NCI-H446 treated with DMSO at 0.1 percent for 48 hours (cell line): ENCODE measurements around the gene GPRIN2.
"Not testable (repeated sequence)": the region's sequence is repeated elsewhere in the genome, so short reads cannot be mapped to it uniquely, and the experiment has no call there.

Experiments
- DNase-seq: peaks from one replicate; lab custom pipeline; 2025; lab: John Stamatoyannopoulos, UW

The GPRIN2 gene

DNA sequence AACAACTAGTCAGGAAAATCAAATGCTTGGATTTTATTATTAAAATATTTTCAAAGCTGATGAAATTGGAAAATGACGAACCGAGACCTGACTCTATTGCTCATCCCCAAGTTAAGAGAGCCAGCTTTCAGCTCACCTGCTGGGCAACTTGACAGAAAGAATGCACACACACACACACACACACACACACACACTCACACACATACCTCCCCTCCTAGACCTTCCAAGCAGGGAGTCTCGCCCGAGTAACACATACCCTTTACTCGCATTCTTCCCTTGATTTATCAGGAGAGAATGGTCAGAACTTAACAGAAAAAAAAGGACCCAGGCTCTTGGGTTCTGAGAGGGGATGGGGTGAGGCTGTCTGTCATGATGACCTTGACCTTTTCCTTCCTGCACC lies 19.1 kb downstream of the GPRIN2 start:
- DNase-seq = no peak

DNA sequence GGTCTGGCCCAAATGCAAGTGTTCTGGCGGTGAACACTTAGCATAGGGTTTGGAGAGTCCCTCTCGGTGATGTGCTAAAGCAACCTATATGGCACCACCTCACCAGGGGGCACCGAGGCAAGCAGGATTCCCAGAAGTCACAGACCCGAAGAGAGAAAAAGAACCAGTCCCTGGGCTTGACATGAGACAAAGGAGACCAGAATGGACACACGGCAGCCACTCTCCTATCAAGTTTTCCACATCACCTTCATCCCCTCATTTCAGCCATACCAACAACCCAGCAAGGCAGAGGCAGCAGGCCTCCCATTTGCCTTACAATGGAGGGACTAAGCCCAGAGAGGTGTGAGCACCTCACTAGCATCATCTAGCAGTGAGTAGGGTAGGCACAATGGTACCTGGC lies 19.7 kb downstream of the GPRIN2 start:
- DNase-seq = no peak

GRCh38 chr10:46536171-46536570 lies 20.3 kb downstream of the GPRIN2 start:
- DNase-seq = no peak

DNA sequence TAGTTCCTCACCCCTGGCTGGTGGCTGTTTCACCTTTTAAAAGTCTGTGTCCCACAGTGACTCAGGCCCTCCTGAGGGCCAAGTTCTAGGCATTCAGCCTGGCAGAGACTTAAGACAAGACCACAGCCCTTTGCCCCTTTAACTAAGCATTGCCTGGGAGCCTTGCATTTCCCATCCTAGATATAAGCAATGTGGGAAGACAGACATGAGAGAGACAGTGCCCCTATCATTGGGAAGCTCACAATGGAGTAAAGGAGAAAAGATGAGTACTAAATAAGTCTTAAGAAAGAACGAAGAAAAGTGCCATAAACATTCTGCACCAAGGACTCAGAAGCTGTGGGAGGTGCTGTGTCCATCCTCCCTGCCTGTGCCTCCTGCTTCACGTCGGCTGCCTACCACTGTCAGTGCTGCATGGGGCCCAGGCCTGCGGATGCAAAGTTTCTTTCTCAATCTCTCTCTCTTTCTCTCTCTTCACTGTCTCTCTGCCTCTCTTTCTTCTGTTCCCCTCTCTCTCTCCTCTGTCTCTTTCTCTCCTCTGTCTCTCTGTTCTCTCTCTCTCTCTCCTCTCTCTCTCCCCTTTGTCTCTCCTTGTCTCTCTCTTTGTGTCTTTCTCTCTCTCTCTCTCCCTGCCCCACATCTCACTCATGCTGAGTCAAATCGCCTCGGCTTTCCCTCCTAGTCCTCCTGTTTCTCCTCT lies 21.5 kb downstream of the GPRIN2 start:
- DNase-seq = no peak

- not testable (repeated sequence) for DNase-seq
Measured at GRCh38 chr10:46532256-46532655, 24.2 kb downstream of the GPRIN2 start.

GRCh38 chr10:46530249-46531186 lies 25.9 kb downstream of the GPRIN2 start:
- DNase-seq = no peak

GRCh38 chr10:46529742-46530141 lies 26.7 kb downstream of the GPRIN2 start:
- DNase-seq = not testable (repeated sequence)

DNA sequence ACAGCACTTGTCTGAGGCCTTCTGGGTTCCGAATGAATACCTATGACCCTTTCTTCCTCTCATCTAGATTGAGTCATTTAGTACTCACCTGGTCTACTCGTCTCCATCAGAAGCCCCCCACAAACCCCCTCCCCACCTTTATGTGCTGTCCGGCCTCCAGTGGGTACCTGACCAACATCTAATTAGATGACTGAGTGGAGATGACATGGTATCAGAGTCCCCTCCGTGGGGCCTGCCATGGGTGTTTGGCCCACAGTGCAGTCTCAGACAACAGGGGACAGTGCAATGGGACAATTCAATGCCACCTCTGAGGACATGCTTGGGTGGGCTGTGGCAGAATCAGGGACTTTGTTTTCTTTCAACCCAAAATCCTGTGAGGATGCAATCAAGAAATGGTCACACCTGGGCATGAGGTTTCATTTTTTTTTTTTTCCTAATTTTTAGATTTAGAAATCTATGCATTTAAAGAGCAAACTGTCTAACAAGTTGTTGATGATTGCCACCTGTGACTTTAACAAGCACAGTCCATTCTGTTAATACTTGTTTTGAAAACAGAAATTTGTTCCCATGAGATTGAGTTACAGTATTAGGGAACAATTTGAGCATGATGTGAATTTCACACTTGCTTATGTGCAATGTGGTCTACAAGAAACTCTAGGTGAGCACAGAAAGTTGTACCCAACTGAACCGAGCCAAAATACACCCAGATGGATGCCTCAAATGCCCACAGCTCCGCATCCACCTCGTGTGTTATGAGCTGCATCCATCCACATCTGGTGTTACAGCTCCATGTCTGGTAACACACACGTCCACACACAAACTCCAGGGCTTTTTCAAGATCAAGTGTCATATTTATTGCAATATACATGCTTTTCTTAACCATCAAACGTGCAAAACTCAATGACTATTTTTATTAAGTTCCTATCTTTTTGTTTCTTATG lies 27.5 kb downstream of the GPRIN2 start:
- DNase-seq = no peak

DNA sequence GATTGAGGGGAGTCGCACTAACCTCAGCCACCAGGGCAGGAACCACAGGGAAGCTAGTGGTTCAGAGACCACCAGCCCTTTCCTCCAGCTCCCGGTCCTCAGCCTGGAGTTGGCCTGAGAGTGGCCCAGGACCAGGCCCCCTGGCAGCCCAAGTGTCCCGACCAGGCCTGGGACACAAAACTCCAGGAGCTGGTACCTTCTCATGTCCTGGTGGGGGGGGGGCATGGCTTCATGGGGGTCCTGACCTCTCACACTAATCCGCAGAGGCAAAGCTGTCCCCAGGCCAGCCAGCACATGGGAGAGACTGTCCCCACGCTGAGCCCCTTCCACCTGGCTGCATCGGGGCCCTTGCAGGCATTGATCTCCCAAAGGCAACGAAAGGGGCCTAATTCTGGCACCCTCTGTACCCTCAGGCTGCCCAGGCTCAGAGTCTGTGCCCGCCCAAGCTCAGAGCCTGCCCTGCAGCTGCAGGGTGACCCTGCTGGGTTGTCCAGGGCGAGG lies 28.2 kb downstream of the GPRIN2 start:
- DNase-seq = no peak

DNA sequence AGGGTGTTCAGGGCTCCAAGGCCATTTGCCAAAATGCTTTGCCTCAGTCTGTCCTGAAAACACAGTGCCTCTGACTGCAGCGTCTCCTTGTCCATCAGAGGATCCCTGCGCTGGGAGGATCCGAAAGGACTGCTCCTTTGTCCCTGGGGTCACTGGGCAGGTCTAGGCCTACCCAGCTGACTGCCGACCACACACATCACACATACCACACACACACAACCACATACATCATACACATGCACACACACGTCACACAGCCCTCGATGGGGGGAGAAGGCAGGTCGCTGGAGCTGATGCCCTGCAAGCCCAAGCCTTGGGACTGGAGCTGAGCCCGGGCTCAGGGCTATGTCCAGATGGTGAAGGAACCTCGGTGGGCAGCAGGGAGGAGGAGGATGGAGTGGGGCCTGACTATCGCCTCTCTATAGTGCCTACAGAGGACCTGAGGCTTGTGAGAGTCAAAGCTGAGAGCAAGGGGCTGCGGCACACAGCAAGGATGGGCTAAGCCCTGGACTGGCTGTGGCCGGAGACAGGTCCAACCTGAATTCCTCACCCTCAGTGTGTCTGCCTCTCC lies 29.1 kb downstream of the GPRIN2 start:
- no peak for DNase-seq

DNA sequence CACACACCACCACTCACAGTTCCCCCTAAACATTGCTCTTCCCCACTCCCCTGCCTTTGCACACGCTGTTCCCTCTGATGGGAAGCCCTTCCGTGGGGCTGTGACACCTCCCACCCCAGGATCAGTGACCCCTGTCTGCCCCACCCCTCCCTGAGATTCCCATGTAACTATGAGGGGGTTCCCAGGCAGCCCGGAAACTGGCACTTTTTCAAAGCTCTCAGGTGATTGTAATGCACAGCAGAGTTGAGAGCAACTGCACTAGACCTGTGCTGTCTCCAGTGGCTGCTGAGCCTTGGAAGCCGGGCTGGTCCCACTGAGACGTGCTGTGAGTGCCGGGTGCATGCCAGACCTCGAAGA lies 29.8 kb downstream of the GPRIN2 start:
- no peak for DNase-seq

DNA sequence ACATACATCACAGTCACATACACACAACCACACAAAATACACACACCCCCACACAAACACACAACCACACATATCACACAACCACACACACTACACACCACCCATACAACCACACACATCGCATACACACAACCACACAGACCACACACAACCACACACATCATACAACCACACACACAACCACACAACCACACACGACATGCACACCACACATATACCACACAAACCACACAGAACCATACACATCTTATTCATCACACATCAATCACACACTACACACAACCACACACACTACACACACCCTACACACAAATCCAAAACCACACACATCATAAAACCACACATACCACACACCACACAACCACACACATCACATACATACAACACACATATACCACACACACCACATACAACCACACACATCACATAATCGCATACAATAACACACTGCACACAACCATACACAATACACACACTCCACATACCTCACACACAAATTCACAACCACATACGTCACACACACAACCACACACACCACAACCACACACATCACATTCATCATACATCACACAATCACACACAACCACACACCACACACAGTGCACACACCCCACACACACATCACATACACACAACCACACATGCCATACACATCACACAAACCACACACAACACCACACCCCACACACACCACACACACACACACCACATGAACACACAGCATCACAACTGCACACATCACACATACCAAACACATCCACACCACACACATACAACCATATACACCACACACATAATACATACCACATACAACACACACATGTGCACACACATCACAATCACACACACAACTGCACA lies 30.4 kb downstream of the GPRIN2 start:
- DNase-seq = no peak

DNA sequence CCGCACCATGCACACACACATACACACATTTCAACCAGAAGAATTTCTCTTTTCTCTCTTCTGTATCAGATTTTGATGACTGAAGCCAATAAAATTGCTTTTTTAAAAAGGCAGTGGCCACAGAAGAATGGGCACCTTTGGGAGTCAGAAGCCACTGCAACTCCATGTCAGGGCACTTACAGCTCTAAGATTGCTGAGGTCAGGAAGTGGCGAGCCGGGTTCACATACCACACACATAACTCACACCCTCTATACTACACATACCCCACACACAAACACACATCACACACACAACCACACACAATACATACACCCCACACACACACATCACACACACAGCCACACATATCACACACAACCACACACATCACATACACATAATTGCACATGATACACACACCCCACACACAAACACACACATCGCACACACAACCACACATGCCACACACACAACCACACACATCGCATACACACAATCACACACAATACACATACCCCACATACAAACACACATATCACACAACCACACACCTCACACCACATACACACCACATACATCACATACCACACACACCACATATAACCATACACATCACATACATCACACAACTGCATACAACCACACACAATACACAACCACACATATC lies 31.2 kb downstream of the GPRIN2 start:
- no peak for DNase-seq

DNA sequence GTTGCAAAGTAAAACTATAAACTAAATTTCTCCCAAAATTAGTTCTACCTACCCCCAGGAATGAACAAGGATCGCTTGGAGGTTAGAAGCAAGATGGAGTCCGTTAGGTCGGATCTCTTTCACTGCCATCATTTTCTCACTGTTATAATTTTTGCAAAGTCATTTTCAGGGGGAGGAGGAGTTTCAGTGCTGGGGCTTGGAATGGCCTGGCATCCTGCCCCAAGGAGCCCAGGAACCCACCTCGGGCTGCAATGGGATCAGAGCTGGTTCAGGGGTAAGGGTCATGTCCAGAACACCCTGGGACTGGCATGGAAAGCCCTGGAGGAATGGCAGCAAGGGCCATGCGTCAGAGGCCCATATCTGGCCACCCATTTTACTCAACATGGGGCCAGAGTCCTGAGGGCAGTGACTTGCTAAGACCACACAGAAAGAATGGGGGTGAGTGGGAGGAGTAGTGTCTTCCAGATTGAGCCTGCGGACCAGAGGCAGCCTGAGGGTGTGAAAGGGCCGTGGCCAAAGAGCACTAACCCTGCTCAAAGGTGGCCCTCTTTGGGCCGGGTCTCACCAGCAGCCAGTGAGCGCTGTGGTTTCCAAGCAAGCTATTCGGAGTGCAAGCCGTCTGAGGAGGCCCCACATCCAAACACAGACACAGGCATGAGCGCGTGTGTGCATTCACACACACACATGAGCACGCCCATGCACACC lies 31.8 kb downstream of the GPRIN2 start:
- no peak for DNase-seq

- peak; percentile 61 for DNase-seq
Measured at GRCh38 chr10:46523962-46524471, 32.4 kb downstream of the GPRIN2 start.

DNA sequence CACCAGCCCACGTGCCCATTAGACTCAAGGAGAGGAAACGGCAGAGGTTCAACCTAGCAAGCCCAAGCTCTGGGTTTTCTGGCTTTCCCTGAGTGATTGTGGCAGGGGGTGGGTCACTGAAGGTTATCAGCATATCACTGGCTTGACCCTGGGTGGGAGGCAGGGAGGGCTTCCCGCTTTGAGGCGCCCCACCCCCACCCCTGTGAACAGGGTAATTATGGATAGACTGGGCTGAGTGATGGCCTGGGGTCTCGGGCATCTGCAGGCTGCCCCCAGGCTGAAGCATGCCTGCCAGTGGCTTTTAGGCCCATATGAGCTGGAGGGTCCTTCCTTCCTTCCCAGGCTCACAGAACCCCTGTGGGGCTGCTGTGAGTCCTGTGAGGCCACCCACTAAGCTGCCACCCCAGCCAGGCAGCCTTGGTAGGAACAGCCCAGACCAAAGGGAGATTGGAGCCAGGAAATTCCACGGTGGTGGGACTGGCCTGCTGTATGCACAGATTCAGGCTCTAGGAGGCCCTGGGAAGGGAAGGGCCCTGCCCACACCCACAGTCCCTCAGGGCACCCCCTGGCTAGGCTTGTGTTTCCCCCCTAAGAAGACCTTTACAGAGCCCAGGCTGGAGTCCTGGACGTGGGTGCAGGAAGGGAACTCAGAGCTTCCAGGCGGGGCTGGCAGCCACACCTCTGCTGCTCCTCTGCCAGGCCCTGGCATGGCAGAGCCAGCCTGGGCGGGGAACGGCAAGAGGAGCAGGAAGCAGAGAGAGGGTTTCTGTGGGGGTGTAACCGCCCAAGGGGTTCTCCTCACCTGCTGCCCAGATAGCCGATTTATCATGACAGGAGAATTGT lies 33.1 kb downstream of the GPRIN2 start:
- DNase-seq = peak; percentile 21

DNA sequence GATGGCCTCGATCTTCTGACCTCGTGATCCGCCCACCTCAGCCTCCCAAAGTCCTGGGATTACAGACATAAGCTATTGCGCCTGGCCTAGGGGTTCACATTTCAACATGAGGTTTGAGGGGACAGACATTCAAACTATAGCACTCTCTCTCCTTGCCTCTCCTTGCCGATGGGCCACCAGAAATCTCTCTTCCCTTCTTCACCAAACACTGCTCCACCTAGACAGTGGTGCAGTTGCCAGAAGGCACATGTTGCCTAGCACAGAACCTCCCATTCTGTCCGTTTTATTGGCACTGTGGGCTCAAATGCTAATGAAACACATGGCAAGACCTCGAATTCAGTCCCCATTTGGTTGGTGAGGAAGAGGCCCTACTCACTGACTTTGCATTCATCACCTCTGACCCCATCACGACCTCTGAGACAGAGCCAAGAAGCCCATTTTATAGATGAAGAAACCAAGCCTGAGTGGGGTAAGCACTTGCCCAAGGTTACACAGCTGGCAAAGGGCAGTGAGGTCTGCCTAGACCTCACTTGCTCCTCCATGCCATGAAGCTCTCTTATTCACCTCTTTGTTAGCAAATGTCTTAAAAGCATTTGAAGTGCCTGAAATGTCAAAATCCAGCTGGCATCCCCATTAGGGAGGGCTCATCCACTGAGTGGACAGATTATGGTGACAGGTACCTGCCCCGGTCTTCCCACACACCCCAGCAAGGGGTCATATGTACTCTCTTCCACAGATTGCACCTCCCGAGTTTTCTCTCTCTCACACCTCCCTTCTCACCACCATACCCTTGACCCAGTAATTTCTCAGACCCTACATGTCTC lies 34.0 kb downstream of the GPRIN2 start:
- no peak for DNase-seq

DNA sequence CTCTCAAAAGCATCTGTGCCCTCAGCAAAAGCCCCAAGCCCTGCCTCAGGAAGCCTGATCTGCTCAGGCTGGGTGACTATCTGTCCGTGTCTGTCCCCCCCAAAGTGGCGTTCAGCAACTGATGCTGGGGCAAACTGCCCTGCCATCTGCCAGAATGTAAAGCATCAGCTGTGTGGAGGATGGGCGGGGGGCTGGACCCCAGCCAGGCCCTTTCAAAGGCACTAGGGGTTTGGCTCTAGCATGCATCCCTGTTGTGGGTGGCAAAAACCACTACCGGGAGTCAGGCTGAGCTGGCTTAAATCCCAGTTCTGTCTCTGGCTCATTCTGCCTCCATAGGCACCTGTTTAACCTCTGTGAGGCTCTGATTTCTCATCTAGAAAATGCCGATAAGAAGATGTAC lies 35.5 kb downstream of the GPRIN2 start:
- peak; percentile 83 for DNase-seq
